ENCODE results near the gene PLD2.
A peak's percentile ranks its signal among the peaks of the same experiment; 100 is the strongest.
"Not testable (repeated sequence)": the region's sequence is repeated elsewhere in the genome, so short reads cannot be mapped to it uniquely, and the experiment has no call there.

PLD2 gene

DNA sequence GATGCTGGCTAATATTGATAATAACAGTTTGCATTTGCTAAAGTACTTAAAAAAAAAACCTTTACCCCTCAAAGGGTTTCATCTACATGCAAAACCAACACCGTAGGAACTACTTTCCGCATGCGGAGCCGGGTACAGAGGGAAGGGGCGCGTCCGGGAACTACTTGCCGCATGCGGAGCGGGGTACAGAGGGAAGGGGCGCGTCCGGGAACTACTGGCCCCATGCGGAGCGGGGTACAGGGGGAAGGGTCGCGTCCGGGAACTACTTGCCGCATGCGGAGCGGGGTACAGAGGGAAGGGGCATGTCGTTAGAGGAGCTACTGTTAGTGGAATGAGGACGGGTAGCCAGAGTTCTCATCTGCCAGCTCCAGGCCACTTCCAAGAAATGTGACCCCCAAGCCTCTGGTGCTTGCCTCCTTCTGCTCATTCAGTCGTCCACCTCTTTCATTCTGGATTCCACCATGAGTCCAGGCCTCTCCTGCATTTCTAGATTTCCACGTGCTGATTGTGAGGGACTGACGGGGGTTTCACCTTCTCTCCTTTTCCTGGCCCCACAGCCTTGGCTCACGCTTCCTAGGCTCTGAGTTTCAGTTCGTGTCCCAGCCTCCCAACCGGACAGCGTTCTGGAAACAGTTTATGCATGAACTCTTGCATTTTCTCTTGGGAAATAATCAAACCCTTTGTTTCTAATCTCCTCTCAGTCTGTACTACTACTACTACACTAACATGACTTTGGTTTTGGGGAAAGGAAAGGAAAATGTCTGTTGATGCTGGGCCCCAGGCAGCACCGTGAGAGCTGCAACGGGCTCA, 53.1 kb downstream of the PLD2 start:
- TF ChIP-seq, protein P1, sequence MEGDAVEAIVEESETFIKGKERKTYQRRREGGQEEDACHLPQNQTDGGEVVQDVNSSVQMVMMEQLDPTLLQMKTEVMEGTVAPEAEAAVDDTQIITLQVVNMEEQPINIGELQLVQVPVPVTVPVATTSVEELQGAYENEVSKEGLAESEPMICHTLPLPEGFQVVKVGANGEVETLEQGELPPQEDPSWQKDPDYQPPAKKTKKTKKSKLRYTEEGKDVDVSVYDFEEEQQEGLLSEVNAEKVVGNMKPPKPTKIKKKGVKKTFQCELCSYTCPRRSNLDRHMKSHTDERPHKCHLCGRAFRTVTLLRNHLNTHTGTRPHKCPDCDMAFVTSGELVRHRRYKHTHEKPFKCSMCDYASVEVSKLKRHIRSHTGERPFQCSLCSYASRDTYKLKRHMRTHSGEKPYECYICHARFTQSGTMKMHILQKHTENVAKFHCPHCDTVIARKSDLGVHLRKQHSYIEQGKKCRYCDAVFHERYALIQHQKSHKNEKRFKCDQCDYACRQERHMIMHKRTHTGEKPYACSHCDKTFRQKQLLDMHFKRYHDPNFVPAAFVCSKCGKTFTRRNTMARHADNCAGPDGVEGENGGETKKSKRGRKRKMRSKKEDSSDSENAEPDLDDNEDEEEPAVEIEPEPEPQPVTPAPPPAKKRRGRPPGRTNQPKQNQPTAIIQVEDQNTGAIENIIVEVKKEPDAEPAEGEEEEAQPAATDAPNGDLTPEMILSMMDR (IDR thresholded peaks at IDR 0.05): no peak
- H3K27ac ChIP-seq: peak overlapping the region in 1 of 2 donors; percentile 47

DNA sequence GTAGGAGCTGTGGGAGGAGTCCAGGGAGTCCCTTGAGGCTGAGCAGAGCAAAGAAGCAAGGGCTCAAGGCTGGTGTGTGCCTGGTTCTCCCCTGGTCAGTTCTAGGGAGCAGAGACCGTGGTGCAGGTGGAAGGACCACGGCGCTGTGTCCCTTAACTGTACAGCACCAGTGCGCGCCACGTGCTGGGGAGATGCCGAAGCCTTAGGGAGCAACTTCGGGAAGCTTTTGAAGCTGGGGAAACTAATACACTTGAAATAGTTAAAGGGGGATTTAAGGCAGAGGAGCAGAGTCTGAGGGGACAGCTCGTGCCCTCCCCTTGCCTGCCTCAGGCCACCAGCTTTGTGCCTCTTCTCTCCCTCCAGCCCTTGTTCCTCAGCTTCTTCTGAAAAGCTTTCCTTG, 53.7 kb downstream of the PLD2 start:
- Histone ChIP-seq H3K27ac (peak overlapping the region in 1 of 2 donors; percentile 47), H3K4me3 (no peak overlapping the region)
- TF ChIP-seq, protein P1 (IDR thresholded peaks at IDR 0.05): no peak
- DNase-seq (ENCODE audit: low spot score): no peak

More for the DNA sequence above, 53.1 kb downstream of the PLD2 start:
- H3K4me3 ChIP-seq: no peak overlapping the region
- no peak for DNase-seq (ENCODE audit: low spot score)

DNA sequence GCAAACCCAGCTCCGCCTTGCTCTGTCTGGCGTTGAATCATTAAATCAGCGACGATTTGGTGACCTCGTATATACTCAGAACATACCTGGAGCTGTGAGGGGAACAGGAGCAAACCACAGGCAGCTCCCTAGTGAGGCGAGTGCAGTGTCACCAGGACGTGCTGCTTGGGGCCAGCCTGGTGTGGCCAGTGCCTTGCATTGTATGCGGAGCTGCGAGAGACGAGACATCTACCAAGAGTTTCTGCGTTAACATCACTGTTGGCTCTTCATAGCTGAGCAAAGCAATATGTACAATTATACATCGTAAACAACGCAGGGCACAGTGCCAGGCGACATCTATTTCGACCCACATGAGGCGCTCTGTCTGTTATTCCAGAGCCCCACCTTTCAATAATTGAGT, 54.1 kb downstream of the PLD2 start:
- Histone ChIP-seq H3K4me3 (no peak overlapping the region), H3K27ac (no peak overlapping the region)
- no peak for DNase-seq (ENCODE audit: low spot score)
- TF ChIP-seq, protein P1 (IDR thresholded peaks at IDR 0.05): no peak

DNA sequence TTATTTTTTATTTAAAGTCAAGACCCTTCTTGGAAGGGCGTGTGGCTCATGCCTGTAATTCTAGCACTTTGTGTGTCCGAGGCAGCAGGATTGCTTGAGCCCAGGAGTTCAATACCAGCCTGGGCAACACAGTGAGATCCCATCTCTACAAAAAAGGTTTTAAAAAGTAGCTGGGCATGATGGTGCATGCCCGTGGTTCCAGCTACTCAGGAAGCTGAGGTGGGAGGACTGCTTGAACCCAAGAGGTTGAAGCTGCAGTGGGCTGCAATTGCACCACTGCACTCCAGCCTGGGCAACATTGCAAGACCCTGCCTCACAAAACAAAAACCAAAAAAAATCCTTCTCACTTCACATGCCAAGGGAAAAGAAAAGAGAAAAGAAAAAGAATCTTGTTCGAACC, 55.8 kb downstream of the PLD2 start:
- H3K27ac ChIP-seq: no peak overlapping the region
- H3K4me3 ChIP-seq: no peak overlapping the region
- TF ChIP-seq, protein P1 (IDR thresholded peaks at IDR 0.05): no peak
- DNase-seq (ENCODE audit: low spot score): no peak

GRCh38 chr17:4863321-4863720, 56.4 kb downstream of the PLD2 start:
- TF ChIP-seq, protein P1 (IDR thresholded peaks at IDR 0.05): no peak
- no peak for DNase-seq (ENCODE audit: low spot score)
- Histone ChIP-seq H3K27ac (no peak overlapping the region), H3K4me3 (no peak overlapping the region)

- H3K27ac ChIP-seq; H3K4me3 ChIP-seq; DNase-seq (ENCODE audit: low spot score): not testable (repeated sequence)
Measured at GRCh38 chr17:4867535-4867934, 60.6 kb downstream of the PLD2 start.

DNA sequence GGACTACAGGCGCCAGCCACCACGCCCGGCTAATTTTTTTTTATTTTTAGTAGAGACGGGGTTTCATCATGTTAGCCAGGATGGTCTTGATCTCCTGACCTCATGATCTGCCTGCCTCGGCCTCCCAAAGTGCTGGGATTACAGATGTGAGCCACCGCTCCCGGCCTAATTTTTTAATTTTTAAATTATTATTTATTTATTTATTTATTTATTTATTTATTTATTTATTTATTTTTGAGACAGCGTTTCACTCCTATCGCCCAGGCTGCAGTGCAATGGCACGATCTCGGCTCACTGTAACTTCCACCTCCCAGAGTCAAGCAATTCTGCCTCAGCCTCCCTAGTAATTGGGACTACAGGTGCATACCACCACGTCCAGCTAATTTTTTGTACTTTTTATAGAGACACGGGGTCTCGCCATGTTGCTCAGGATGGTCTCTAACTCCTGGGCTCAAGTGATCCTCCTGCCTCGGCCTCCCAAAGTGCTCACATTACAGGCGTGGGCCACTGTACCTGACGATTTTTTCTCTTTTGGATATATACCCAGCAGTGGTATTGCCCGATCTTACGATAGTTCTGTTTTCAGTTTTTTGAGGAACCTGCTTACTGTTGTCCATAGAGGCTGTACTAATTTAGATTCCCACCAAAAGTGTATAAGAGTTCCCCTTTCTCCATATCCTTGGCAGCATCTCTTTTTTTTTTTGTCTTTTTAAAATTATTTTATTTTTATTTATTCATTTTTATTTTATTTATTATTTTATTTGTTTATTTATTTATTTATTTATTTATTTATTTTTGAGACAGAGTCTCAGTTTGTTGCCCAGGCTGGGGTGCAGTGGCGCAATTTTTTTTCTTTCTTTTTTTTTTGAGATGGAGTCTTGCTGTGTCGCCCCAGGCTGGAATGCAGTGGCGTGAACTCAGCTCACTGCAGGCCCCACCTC, 62.4 kb downstream of the PLD2 start:
- not testable (repeated sequence) for H3K27ac ChIP-seq; DNase-seq (ENCODE audit: low spot score); H3K4me3 ChIP-seq
